Body of pancreas (tissue), 4 donors: ENCODE data around the gene VASH1. TPM values are rescaled to one million over a fixed set of nuclear protein-coding genes. Genes with fewer than 3 reads are reported as not detected.

Experiments used
- ATAC-seq: fragments of 150-250 bp; one replicate; pipeline ENCODE4 v1.9.1; 2016
- DNase-seq, 4 donors: peaks; one replicate each; pipeline ENCODE4 v3.0.0-alpha.2; 2019
- H3K27ac ChIP-seq, 4 donors: fragments of 200-600 bp; sonication (generic); 1 replicate in 3 of 4; 2 replicates in 1 of 4; pipeline versions ENCODE4 v1.5.1 to v1.6.1; 2016 to 2019; ENCODE audit warnings: mild to moderate bottlenecking in 1 of 4, mixed read lengths in 1 of 4, moderate library complexity in 1 of 4
- H3K27me3 ChIP-seq, 2 donors: fragments of 200-600 bp; sonication (generic); one replicate each; pipeline ENCODE4 v1.6.0; 2016; ENCODE audit warnings: mild to moderate bottlenecking in 1 of 2
- H3K36me3 ChIP-seq, 2 donors: fragments of 200-600 bp; sonication (generic); replicated peaks in 1 of 2; 2 replicates each; pipeline ENCODE4 v1.5.1; 2016; ENCODE audit warnings: low read depth in 2 of 2; ENCODE audit not compliant: insufficient read depth in 1 of 2
- H3K4me1 ChIP-seq: fragments of 200-600 bp; sonication (generic); one replicate; pipeline ENCODE4 v1.6.0; 2016
- H3K4me3 ChIP-seq, 2 donors: fragments of 200-600 bp; sonication (generic); 1 replicate in 1 of 2; 2 replicates in 1 of 2; pipeline ENCODE4 v1.5.1; 2016 to 2019
- H3K9me3 ChIP-seq, 3 donors: fragments of 200-600 bp; sonication (generic); 1 replicate in 2 of 3; 2 replicates in 1 of 3; pipeline ENCODE4 v1.5.1; 2016
- CTCF ChIP-seq, 7 experiments: fragments of 450-650 bp in 4 of 7; fragments of 200-600 bp in 3 of 7; sonication (generic) in 3 of 7; IDR thresholded peaks; one replicate each; pipeline ENCODE4 v1.5.1; 2016 to 2019; ENCODE audit warnings: antibody characterized with exemption in 7 of 7
- POLR2A ChIP-seq, 3 donors: fragments of 450-650 bp; IDR thresholded peaks; one replicate each; pipeline ENCODE4 v1.6.1; 2016; ENCODE audit warnings: antibody characterized with exemption in 3 of 3, mild to moderate bottlenecking in 2 of 3
- WGBS, 2 donors: methylation state at CpG; one replicate each; pipeline ENCODE4 v1.1.5; 2017; 5-methylcytosine and 5-hydroxymethylcytosine counted together
- intact Hi-C: fragments of 100-400 bp; cut with DNase I; formaldehyde crosslinking; loops from one replicate; pipeline ENCODE4 v1.15.1; 2023
- total RNA-seq, 2 donors: library from RNA; depleted of rRNA; stranded (reverse); fragments of >200 nt; gene quantifications; one replicate each; pipeline ENCODE4 v1.1.0, GENCODE V29; 2016

VASH1 gene
- total RNA-seq, 2 donors from 2014 or later = 3.1 to 5.9 TPM

- no peak for TF ChIP-seq POLR2A (IDR thresholded peaks at IDR 0.05)
- TF ChIP-seq CTCF (IDR thresholded peaks at IDR 0.05) = no peak
- ATAC-seq = peak; percentile 11
- Histone ChIP-seq H3K4me3 (no peak overlapping the region), H3K4me1 (peaks cover 84% of the 10 kb centered on the region), H3K27ac (peak overlapping the region; percentile 88 to 95 (median 94)), H3K36me3 (no peaks in the 10 kb centered on the region), H3K27me3 (no peaks in the 10 kb centered on the region), H3K9me3 (no peaks in the 10 kb centered on the region)
- intact Hi-C loops = no loop called here
- WGBS, 2 donors = 0 to 10% methylated on average over 3 of the region's 3 CpGs
- peak; percentile 41 to 80 (median 63) for DNase-seq
Observed at GRCh38 chr14:76829013-76829365, 67.7 kb downstream of the VASH1 start.

- Histone ChIP-seq H3K4me1 (peaks cover 92% of the 10 kb centered on the region), H3K9me3 (no peaks in the 10 kb centered on the region), H3K36me3 (no peaks in the 10 kb centered on the region), H3K4me3 (no peak overlapping the region), H3K27ac (peak overlapping the region; percentile 88 to 95 (median 94)), H3K27me3 (no peaks in the 10 kb centered on the region)
- TF ChIP-seq POLR2A (IDR thresholded peaks at IDR 0.05) (peak in 2 of 3 donors; percentile 47 to 56), CTCF (IDR thresholded peaks at IDR 0.05) (no peak)
- WGBS, 2 donors = 11 to 21% methylated on average over 6 to 7 of the region's 7 CpGs
- intact Hi-C loops = no loop called here
- DNase-seq = peak; percentile 88 to 95 (median 92)
- peak; percentile 75 for ATAC-seq
Observed at GRCh38 chr14:76829650-76830421, 68.6 kb downstream of the VASH1 start.

GRCh38 chr14:76830556-76830955, 69.3 kb downstream of the VASH1 start:
- Histone ChIP-seq H3K4me3 (no peak overlapping the region), H3K27ac (peak overlapping the region; percentile 88 to 95 (median 94)), H3K27me3 (no peaks in the 10 kb centered on the region), H3K9me3 (no peaks in the 10 kb centered on the region), H3K36me3 (no peaks in the 10 kb centered on the region), H3K4me1 (peaks cover 98% of the 10 kb centered on the region)
- ATAC-seq (no peak), DNase-seq (no peak)
- intact Hi-C loops = no loop called here
- 82% methylated on average over 4 of the region's 4 CpGs for WGBS, 2 donors
- TF ChIP-seq CTCF (IDR thresholded peaks at IDR 0.05) = no peak
- TF ChIP-seq POLR2A (IDR thresholded peaks at IDR 0.05) = no peak

GRCh38 chr14:76832503-76832988, 71.3 kb downstream of the VASH1 start:
- intact Hi-C loops = no loop called here
- peak overlapping the region in 3 of 4 donors; percentile 88 to 95 (median 92) for H3K27ac ChIP-seq
- no peak for TF ChIP-seq CTCF (IDR thresholded peaks at IDR 0.05)
- TF ChIP-seq POLR2A (IDR thresholded peaks at IDR 0.05) = no peak
- H3K36me3 ChIP-seq = no peaks in the 10 kb centered on the region
- H3K27me3 ChIP-seq = no peaks in the 10 kb centered on the region
- ATAC-seq (no peak), DNase-seq (peak in 1 of 4 donors; percentile 49)
- WGBS, 2 donors = 82 to 100% methylated on average over 1 of the region's 1 CpG
- H3K4me1 ChIP-seq = peaks cover 91% of the 10 kb centered on the region
- H3K9me3 ChIP-seq = no peaks in the 10 kb centered on the region
- no peak overlapping the region for H3K4me3 ChIP-seq

Other genes starting within 250 kb of the VASH1 start
- gene ANGEL1, start 51.4 kb downstream of the VASH1 start, total RNA-seq = 10 to 100 TPM; 26.5 to 44.2 TPM
- not detected for gene LRRC74A, start 64.9 kb downstream of the VASH1 start, total RNA-seq